IMR-90 (cell line): Measurements from ENCODE around the gene TIAM2. TPM values are rescaled to one million over a fixed set of nuclear protein-coding genes. Genes with fewer than 3 reads are reported as not detected.

Experiments
- ATAC-seq: fragments of 200-7000 bp; cut with Tn5 transposase; 2 replicates; pipeline ENCODE4 v1.9.1; 2020; ENCODE audit warnings: low read depth, mild to moderate bottlenecking, moderate library complexity
- BruUV-seq: library from RNA; stranded (reverse); fragments of 400-500 nt; replicated peaks from 2 replicates; lab custom pipeline; 2021; lab: Mats Ljungman, UMichigan
- CTCF ChIA-PET: fragments of 300-600 bp; formaldehyde crosslinking; extraction: SDS; loops from one replicate; lab custom pipeline; 2021; ENCODE audit warnings: antibody characterized with exemption; lab: Yijun Ruan, JAX
- POLR2A ChIA-PET: fragments of 300-600 bp; sonication (Branson Sonifier 250); formaldehyde crosslinking; loops from one replicate; lab custom pipeline; 2022; ENCODE audit warnings: antibody characterized with exemption; ENCODE audit not compliant: unreplicated experiment; lab: Charles Lee
- DNase-seq: peaks from one replicate; pipeline ENCODE4 v3.0.0; 2013
- H2AFZ ChIP-seq: replicated peaks from 2 replicates; pipeline ENCODE3; 2013; ENCODE audit warnings: low read length, mild to moderate bottlenecking; ENCODE audit not compliant: poor library complexity
- H2AK5ac ChIP-seq: 2 replicates; pipeline ENCODE4 v1.6.1; 2013; ENCODE audit warnings: low read depth, low read length, inconsistent platforms
- H2AK9ac ChIP-seq: replicated peaks from 2 replicates; pipeline ENCODE3; 2013; ENCODE audit warnings: mild to moderate bottlenecking, low read depth, low read length, moderate library complexity; ENCODE audit not compliant: poor library complexity
- H2BK120ac ChIP-seq: 2 replicates; pipeline ENCODE4 v1.6.1; 2013; ENCODE audit warnings: low read depth, low read length, inconsistent platforms
- H2BK15ac ChIP-seq: 3 replicates; pipeline ENCODE4 v1.6.1; 2013; ENCODE audit warnings: low read depth, low read length, inconsistent platforms
- H2BK20ac ChIP-seq: 2 replicates; pipeline ENCODE4 v1.6.1; 2013; ENCODE audit warnings: low read depth, mild to moderate bottlenecking, inconsistent platforms, low read length, moderate library complexity
- H2BK5ac ChIP-seq: 2 replicates; pipeline ENCODE4 v1.6.1; 2013; ENCODE audit warnings: mild to moderate bottlenecking, low read depth, low read length, inconsistent platforms; ENCODE audit not compliant: poor library complexity, severe bottlenecking
- H3K14ac ChIP-seq: replicated peaks from 2 replicates; pipeline ENCODE4 v1.6.1; 2013; ENCODE audit warnings: low read depth, low read length, inconsistent platforms
- H3K18ac ChIP-seq: 2 replicates; pipeline ENCODE4 v1.6.1; 2013; ENCODE audit warnings: low read depth, low read length, control low read depth
- H3K23ac ChIP-seq: 2 replicates; pipeline ENCODE4 v1.6.1; 2013; ENCODE audit warnings: low read depth, low read length, inconsistent platforms
- H3K27ac ChIP-seq: 2 replicates; pipeline ENCODE4 v1.5.1; 2013; ENCODE audit warnings: mild to moderate bottlenecking, control low read depth, low read length; ENCODE audit not compliant: insufficient read depth
- H3K27me3 ChIP-seq: 2 replicates; pipeline ENCODE4 v1.6.1; 2013; ENCODE audit warnings: low read length; ENCODE audit not compliant: control insufficient read depth, insufficient read depth
- H3K36me3 ChIP-seq: 2 replicates; pipeline ENCODE4 v1.6.1; 2013; ENCODE audit warnings: low read length, mixed read lengths; ENCODE audit not compliant: control insufficient read depth, insufficient read depth
- H3K4ac ChIP-seq: 2 replicates; pipeline ENCODE4 v1.6.1; 2013; ENCODE audit warnings: low read depth, low read length, inconsistent platforms
- H3K4me1 ChIP-seq: 2 replicates; pipeline ENCODE4 v1.6.1; 2013; ENCODE audit warnings: low read length, mixed read lengths; ENCODE audit not compliant: control insufficient read depth, insufficient read depth
- H3K4me2 ChIP-seq: 2 replicates; pipeline ENCODE4 v1.6.1; 2013; ENCODE audit warnings: low read depth, mild to moderate bottlenecking, control low read depth, low read length, moderate library complexity
- H3K4me3 ChIP-seq: 2 replicates; pipeline ENCODE4 v1.5.1; 2013; ENCODE audit warnings: low read depth, mild to moderate bottlenecking, control low read depth, low read length, moderate library complexity; ENCODE audit not compliant: insufficient read depth
- H3K56ac ChIP-seq: 2 replicates; pipeline ENCODE4 v1.6.1; 2013; ENCODE audit warnings: low read length, inconsistent platforms; ENCODE audit not compliant: insufficient read depth; ENCODE audit errors: extremely low read depth
- H3K79me1 ChIP-seq, 2 experiments: 2 replicates each; pipeline ENCODE4 v1.6.1; 2013; ENCODE audit warnings: low read length in 2 of 2, inconsistent platforms in 1 of 2, low read depth in 1 of 2
- H3K9ac ChIP-seq: 2 replicates; pipeline ENCODE4 v1.6.1; 2013; ENCODE audit warnings: low read depth, low read length, control low read depth
- H3K9me1 ChIP-seq: 2 replicates; pipeline ENCODE4 v1.6.1; 2013; ENCODE audit warnings: low read length, inconsistent platforms; ENCODE audit not compliant: insufficient read depth
- H3K9me3 ChIP-seq: 2 replicates; pipeline ENCODE4 v1.6.1; 2013; ENCODE audit warnings: low read length; ENCODE audit not compliant: control insufficient read depth, insufficient read depth
- H4K20me1 ChIP-seq: 2 replicates; pipeline ENCODE4 v1.6.1; 2013; ENCODE audit warnings: low read length, inconsistent platforms; ENCODE audit not compliant: insufficient read depth
- H4K5ac ChIP-seq: 2 replicates; pipeline ENCODE4 v1.6.1; 2013; ENCODE audit warnings: mild to moderate bottlenecking, low read depth, low read length, control low read depth
- H4K8ac ChIP-seq, 2 experiments: 2 replicates each; pipeline ENCODE4 v1.6.1; 2013; ENCODE audit warnings: low read depth in 2 of 2, low read length in 2 of 2, control low read depth in 1 of 2, inconsistent platforms in 1 of 2
- H4K91ac ChIP-seq: 2 replicates; pipeline ENCODE4 v1.6.1; 2013; ENCODE audit warnings: low read depth, low read length, inconsistent platforms; ENCODE audit not compliant: insufficient read depth
- BHLHE40 ChIP-seq: fragments of 150-350 bp; IDR thresholded peaks from 2 replicates; pipeline ENCODE4 v1.6.1; 2016; ENCODE audit warnings: mild to moderate bottlenecking, low read depth, low read length
- MAZ ChIP-seq: IDR thresholded peaks from 2 replicates; pipeline ENCODE4 v1.6.1; 2012; ENCODE audit warnings: low read depth, mild to moderate bottlenecking, low read length, improper control_type of control experiment, moderate library complexity, borderline replicate concordance
- MXI1 ChIP-seq: IDR thresholded peaks from 2 replicates; pipeline ENCODE4 v1.6.1; 2012; ENCODE audit warnings: low read depth, mild to moderate bottlenecking, low read length, moderate library complexity, borderline replicate concordance
- RCOR1 ChIP-seq: IDR thresholded peaks from 2 replicates; pipeline ENCODE4 v1.6.1; 2012; ENCODE audit warnings: mild to moderate bottlenecking, low read length, improper control_type of control experiment; ENCODE audit not compliant: insufficient replicate concordance
- RFX5 ChIP-seq: IDR thresholded peaks from 2 replicates; pipeline ENCODE4 v1.8.0; 2012; ENCODE audit warnings: low read depth, mild to moderate bottlenecking, low read length, moderate library complexity
- WGBS, 2 experiments: methylation state at CpG; one replicate each; pipeline versions ENCODE4 v1.1.5 to v1.1.7; 2013; ENCODE audit warnings: missing lambda C conversion rate in 2 of 2; ENCODE audit not compliant: insufficient read length in 1 of 2; ENCODE audit errors: extremely low coverage in 2 of 2; 5-methylcytosine and 5-hydroxymethylcytosine counted together
- dilution Hi-C: fragments of 300-500 bp; cut with HindIII; formaldehyde crosslinking; loops from one replicate; pipeline ENCODE4 v1.14.3; 2018; ENCODE audit warnings: low sequenced_read_pairs; ENCODE audit not compliant: unreplicated experiment
- in situ Hi-C: fragments of 300-500 bp; cut with MboI; formaldehyde crosslinking; loops from 3 replicates; pipeline ENCODE4 v1.14.3; 2019; ENCODE audit warnings: low sequenced_read_pairs, inconsistent platforms, mixed read lengths
- intact Hi-C: fragments of 100-400 bp; cut with micrococcal nuclease; formaldehyde crosslinking; loops from 2 replicates; pipeline ENCODE4 v1.10.0; 2022
- polyA plus RNA-seq, 3 experiments: library from polyadenylated mRNA; depleted of rRNA; stranded (reverse); fragments of >200 nt; gene quantifications; 2 replicates each; pipeline ENCODE4 v1.2.3, GENCODE V29; 2012; ENCODE audit warnings: low replicate concordance in 1 of 3
- total RNA-seq: library from RNA; depleted of rRNA; stranded (reverse); fragments of >200 nt; gene quantifications from 2 replicates; pipeline ENCODE4 v1.2.3, GENCODE V29; 2012
- TF ChIP-seq, protein P1 (sequence below): fragments of 150-350 bp; IDR thresholded peaks from 2 replicates; pipeline ENCODE4 v1.6.1; 2016; ENCODE audit warnings: low read depth, mild to moderate bottlenecking, low read length, moderate library complexity, borderline replicate concordance

Gene TIAM2
- total and polyA plus RNA-seq, 2 of the 4 experiments (the other 2 are of a cell fraction): 3.1 to 4.7 TPM

DNA sequence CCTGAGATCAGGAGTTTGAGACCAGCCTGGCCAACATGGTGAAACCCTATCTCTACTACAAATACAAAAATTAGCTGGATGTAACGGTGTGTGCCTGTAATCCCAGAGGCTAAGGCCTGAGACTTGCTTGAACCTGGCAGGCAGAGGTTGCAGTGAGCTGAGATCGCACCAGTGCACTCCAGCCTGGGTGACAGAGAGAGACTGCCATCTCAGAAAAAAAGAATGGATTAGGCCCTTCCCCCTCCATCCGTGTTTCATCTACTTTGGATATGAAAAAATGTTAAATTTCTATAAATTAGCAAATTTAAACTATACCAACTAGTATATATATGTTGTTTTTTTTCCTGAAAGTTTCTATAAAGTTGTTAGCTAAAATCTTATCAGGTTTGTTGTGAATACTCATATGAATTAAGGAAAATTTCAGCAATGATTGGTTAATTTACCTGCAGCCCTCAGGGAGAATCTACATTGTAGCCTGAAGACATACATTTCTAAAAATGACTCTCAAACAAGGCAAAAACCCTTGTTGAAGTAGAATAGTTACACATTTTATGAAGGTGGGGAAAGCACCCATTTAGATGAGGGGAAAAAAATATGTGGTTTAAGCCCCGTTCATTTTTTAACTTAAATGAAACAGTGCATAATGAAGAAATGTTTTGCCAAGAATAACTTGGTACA is 120.9 kb downstream of the TIAM2 start:
- BruUV-seq: no TSS peak
- no peak overlapping the region for H3K23ac ChIP-seq
- H3K14ac ChIP-seq: peak overlapping the region; percentile 26; the same call in 1 of the 2 replicates
- H3K27me3 ChIP-seq: no peaks in the 10 kb centered on the region
- POLR2A ChIA-PET: interaction anchor here (0.6 kb wide), 2 partner anchors 132 to 174 kb away, joined by 4 read pairs; no protein-coding TSS in a partner anchor
- peak overlapping the region; percentile 91; the same call in 1 of the 3 replicates for H2BK15ac ChIP-seq
- H2BK5ac ChIP-seq: peak overlapping the region; percentile 40
- H2AK5ac ChIP-seq: peak overlapping the region; percentile 82
- H2BK20ac ChIP-seq: peak overlapping the region; percentile 58
- H3K4me1 ChIP-seq: peaks cover 5% of the 10 kb centered on the region
- no peaks in the 10 kb centered on the region for H3K36me3 ChIP-seq
- TF ChIP-seq RFX5 (no peak), RCOR1 (no peak), MXI1 (no peak), BHLHE40 (no peak), MAZ (no peak)
- TF ChIP-seq, protein P1, sequence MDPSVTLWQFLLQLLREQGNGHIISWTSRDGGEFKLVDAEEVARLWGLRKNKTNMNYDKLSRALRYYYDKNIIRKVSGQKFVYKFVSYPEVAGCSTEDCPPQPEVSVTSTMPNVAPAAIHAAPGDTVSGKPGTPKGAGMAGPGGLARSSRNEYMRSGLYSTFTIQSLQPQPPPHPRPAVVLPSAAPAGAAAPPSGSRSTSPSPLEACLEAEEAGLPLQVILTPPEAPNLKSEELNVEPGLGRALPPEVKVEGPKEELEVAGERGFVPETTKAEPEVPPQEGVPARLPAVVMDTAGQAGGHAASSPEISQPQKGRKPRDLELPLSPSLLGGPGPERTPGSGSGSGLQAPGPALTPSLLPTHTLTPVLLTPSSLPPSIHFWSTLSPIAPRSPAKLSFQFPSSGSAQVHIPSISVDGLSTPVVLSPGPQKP: no peak
- H2BK120ac ChIP-seq: peak overlapping the region; percentile 64
- no peak overlapping the region for H2AFZ ChIP-seq
- H4K91ac ChIP-seq: peak overlapping the region; percentile 69
- CTCF ChIA-PET: interaction anchor here (1.3 kb wide), 1 partner anchor 55 kb away, joined by 3 read pairs; no protein-coding TSS in a partner anchor
- 0 out of 2 replicates have a peak, but pooled peaks cover 3% of the 10 kb centered on the region for H3K9me3 ChIP-seq
- H3K4ac ChIP-seq: peak overlapping the region; percentile 62
- no peak overlapping the region for H3K56ac ChIP-seq
- dilution Hi-C loops (no loop called here), intact Hi-C loops (no loop called here), in situ Hi-C loops (no loop called here)
- no peak overlapping the region for H3K9ac ChIP-seq
- H4K5ac ChIP-seq: no peak overlapping the region
- DNase-seq: no peak
- H4K20me1 ChIP-seq: no peaks in the 10 kb centered on the region
- no CpG with 5 or more reads among the region's 4 CpGs for WGBS, 2 experiments
- no peak overlapping the region for H2AK9ac ChIP-seq
- ATAC-seq: no peak
- peak overlapping the region; percentile 68; the same call in 1 of the 2 replicates for H3K18ac ChIP-seq
- H3K27ac ChIP-seq: no peak overlapping the region
- peaks cover 0 to 12% of the 10 kb centered on the region in 2 experiments; a peak in 2 of 4 replicates for H3K79me1 ChIP-seq
- peak overlapping the region; percentile 16 to 75; a peak in 1 of 4 replicates for H4K8ac ChIP-seq
- peaks cover 6% of the 10 kb centered on the region for H3K9me1 ChIP-seq
- no peak overlapping the region for H3K4me3 ChIP-seq
- H3K4me2 ChIP-seq: no peak overlapping the region
